ENCODE measurements around the gene AIG1.
"Not testable (repeated sequence)": the region's sequence is repeated elsewhere in the genome, so short reads cannot be mapped to it uniquely, and the experiment has no call there.

Gene AIG1

DNA sequence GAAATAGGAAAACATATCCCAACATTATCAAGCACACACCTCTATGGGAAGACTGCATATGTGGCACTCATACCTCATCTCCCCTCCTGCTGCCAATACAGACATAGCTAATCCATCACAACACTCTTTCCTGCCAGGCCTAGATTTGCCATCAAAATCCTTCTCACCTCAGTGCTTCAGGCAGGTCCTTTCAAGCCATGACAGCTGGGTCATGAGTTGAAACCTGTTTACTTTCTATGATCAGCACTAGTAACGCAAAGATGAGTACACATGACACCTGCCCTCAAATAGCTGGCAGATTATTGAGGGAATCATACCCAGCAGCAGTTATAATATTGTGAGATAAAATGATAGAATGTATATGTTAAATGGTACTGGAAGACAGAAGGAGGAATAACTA lies 183.1 kb downstream of the AIG1 start:
- DNase-seq, result no peak

DNA sequence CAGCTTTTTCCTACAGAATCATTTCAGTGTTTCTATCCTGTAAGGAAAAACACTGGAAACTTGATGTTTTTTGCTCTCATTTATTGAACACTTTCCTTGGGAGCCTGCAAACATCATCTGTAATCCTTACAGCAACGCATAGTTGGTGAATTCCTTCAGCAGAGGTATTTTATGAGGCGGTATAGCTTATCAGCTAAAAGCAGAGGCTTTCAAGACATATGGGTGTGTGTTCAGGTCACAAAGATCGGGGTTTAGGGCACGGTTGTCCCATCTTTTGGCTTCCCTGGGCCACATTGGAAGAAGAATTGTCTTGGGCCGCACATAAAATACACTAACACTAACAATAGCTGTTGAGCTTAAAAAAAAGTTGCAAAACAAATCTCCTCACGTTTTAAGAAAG lies 185.0 kb downstream of the AIG1 start:
- no peak for DNase-seq

DNA sequence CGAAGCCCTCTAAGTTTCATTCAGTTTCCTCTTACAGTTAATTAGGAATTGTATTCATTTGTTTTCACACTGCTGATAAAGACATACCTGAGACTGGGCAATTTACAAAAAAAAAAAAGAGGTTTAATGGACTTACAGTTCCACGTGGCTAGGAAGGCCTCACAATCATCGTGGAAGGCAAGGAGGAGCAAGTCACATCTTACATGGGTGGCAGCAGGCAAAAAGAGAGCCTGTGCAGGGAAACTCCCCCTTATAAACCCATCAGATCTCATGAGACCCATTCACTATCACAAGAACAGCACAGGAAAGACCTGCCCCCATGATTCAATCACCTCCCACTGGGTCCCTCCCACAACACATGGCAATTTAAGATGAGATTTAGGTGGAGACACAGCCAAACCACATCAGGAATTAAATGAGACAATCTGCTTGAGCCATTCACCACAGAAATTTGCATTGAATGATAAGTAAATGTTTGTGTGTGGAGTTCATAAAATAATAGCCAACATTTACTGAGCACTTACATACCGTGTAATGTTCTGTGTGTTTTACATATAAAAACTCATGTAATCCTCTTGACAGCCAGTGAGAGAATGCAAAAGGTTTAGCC lies 185.6 kb downstream of the AIG1 start:
- not testable (repeated sequence) for DNase-seq

DNA sequence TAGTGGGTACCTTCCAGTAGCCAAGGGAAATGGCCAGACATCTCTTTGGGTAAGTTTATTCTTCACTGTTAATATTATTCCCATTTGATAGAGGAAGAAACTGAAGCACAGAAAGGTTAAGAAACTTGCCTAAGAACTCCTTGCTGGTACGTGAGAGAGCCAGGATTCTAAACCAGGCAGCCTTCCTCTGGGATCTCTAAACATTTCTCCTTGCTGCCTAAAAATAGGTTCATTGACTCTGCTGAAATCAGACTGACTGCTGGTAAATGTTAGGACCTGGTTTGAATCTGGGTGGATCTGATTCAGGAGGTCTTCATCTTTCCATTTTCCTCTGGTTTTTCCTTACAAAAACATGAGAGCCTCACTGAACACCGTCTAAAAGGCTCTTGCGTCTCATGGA lies 186.9 kb downstream of the AIG1 start:
- no peak for DNase-seq

DNA sequence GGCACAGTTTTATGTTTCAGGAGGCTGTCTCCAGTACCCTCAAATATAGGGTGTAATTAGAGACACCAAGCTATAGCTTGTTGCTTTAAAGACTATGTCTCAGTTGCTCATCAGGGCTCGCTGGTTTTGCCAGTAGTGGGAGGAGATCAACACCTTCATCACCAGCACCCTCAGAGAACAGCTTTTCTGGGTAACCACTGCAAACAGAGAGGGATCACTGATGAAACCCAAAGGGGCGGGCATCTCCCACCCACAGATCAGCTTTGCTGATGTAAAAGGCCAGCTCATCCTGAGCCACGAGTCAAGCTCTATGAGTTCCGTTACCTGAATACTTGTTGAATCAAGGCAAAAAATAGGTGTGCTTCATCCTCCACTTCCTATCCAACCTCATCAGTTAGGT lies 187.7 kb downstream of the AIG1 start:
- DNase-seq, result no peak

DNA sequence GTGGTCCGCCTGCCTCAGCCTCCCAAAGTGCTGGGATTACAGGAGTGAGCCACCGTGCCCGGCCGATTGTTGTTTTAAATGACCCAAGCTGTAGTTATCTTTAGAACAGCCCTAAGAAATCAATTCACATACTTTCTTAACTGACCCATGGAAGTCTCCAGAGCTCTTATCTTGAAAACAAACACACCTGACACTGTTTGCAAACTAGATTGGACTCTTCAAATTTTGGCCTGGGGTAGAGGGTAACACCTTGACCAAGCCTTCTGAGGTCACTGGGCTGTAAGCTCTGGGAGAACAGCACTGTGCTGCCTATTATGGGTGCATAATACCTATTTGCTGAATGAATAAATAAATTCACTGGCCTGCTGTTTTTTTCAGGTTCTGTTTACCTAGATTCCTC lies 190.6 kb downstream of the AIG1 start:
- DNase-seq, result no peak

DNA sequence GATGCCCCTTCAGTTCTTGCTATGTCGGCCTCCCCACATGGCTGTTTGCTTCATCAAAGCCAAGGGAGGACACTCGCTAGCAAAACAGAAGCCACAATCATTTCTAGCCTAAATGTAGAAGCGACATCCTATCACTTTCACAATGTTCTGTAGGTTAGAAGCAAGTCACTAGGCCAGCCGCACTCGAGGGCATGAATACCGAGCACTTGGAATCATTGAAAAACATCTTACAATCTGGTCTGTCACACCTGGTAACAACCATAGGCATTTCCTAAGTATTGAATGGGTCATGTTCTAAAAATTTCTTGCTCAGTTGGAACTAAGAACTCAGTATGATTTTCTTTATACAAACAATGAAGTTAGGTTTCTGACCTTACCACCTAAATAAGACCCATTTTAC lies 192.3 kb downstream of the AIG1 start:
- DNase-seq, result no peak

DNA sequence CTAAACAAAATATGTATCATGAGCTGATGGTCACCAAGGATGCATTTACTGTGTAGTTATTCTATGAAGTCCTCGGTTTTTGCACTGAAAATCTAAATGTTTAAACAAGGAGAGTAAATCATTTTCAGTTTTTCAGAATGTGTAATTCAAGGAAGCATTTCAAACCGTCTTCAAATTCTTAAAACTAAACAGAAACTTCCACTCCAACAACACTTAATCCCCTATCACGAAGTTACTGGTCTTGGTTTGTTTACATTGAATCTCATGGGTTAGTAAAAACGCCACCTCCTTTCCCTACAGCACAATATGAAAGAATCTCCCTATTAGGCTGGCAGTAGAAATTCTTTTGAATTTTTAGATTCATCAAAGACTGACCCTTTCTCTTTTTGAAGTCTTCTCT lies 192.9 kb downstream of the AIG1 start:
- no peak for DNase-seq

DNA sequence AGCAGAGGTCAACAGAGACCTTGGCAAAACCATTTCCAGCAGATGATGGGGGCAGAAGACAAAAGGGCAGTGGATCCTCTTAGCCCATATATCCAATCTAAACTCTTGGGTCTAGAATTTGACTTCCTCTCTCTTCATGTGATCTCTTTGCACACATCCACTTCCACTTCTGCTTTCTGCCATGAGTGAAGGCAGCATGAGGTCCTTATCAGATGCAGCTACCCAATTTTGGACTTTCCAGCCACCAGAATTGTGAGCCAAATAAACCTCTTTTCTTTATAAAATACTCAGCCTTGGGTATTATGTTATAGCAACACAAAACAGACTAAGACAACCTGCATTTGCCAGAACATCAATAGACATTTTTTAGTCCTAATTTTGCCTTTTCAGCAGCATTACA lies 198.3 kb downstream of the AIG1 start:
- no peak for DNase-seq

DNA sequence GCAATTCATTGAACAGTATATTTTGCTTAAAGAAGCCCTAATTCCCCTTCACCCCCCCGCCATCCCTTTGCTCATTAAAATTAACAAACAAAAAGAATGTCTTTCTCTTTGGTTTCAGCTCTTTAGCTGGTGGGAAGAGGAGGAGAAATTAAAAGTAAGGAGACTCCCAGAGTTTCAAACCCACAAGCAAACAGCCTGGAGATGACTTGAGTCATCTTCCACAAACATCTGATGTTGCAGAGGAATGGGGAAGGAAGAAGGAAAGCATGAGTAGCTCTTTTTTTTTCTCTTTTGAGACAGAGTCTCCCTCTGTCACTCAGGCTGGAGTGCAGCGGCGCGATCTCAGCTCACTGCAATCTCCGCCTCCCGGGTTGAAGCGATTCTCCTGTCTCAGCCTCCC lies 200.2 kb downstream of the AIG1 start:
- DNase-seq, result no peak

DNA sequence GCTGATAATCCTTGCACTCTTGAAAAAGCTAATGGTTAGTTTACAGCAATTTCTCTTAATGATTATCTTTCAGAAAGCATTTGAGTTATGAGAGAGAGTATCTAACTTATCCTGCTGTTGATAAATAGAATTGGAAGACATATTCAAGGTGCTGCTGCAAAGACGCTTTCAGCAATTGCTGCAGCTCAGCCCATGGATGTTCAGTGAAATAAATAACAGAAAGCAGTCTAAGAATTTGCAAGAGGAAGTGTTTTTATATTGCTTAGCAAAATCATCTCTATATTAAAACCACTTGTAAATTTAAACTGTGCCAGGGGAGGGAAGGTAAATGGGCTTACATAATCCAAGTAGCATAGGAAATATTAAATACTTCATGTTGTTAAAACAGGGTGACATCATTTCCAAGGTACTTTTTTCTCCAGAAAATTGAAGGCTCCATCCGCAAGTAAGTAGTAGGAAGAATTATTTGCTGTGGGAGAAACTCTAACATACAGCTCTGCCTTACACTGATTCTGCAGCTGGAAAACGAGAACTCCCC lies 201.3 kb downstream of the AIG1 start:
- no peak for DNase-seq

DNA sequence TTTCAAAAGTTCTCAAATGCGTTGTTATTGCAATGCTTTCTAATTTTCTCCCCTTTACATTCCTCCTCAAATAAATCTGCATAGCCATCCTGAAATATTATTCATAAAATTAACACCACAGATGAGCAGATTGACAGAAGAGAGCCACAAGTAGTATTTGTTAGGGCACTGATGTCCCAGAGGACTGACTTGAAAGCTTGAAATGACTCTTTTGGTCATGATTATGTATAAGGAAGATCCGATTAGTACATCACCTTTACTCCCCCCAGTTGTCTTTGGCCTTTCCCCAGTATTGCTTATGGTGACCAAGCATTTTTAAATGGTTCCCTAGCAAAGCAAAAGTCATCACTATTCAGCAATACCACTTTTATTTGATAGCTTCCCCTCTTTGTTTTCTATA lies 202.2 kb downstream of the AIG1 start:
- DNase-seq, result no peak

DNA sequence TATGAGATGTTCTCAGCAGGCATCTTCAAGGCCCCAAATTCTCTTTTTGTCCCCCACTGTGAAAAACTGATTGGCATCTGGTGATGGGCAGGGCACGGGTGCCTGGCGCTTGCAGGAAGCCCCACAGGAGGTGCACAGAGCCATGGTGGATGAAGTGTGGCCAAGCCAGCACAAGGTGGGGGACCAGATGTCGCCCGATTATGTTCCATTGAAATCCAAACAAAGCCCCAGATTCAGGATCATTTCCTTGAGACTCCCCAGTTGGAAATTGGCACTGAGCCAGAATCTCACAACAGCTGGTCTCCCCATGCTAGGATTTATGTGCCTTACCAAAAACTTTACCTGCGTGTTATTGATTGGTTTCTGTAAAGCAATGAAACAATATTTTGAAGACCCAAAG lies 203.7 kb downstream of the AIG1 start:
- no peak for DNase-seq

DNA sequence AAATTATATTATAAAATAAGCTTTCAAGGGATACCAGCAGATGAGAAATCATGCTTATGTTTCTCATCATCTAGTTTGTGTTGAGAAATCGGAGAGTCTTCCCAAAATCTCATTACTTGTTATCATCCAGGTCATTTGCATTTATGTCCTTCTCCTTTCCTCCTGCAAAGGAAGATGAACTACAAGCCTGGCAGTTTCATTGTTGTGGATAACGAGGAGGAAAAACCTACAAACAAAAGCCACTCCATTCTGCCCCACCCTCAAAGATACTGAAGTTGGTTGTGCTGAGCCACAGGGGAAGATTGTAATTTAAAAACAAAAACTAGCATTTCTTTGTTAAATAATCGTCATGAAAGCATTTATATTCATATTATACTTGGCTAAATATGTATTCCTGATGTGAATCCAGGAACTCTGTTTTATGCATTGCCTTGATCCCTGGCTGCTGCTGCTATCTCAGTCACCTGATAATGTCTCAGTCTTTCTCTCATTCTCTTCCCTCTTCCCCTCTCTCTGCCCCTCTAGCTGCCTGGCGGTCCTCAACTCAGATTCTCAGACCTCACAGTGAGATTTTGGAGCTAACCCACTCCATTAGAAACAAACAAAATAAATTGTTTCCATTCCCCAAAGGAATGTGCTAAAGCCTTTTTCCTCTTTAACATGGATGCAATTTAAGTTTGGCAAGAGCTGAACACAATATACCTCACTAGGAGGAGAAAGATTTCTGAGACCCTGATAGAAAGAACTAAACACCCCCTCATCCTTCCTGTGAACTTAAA lies 204.5 kb downstream of the AIG1 start:
- DNase-seq, result no peak

DNA sequence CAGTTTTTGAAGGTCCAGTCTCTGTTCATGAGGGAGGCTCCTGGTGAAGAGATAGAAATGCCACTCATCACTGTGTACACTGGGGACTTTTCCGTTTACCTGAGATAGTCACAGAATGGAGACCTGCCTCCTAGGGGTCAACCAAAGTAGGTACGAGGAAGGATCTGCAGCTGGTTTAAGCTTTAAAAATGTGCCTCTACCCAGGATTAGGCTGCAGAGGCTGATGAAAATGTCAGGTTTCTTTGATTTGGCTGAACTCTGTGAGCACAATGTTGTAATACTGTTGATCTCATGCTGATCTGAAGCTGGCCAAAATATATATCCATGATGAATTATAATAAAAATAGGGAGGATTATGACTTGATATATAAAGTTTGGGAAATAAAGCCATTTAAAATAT lies 207.1 kb downstream of the AIG1 start:
- DNase-seq, result no peak

DNA sequence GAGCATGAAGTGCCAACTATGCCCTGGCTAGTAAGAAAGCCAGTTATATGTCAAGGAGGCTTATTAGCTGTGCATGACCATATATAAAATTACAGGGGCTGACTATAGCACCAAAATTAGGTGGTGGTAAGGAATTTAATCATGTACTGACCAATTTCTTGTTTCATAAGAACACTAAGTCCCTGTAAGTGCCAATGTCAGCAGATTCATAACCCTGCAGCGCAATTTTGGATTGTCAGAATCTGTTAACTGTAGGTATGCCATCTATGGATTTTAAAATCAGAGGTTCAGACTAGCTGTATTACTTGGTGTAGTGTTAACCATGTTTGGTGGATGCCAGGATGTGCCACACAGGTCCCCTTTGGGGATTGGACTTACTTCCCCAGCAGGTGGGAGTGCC lies 207.8 kb downstream of the AIG1 start:
- DNase-seq, result no peak

DNA sequence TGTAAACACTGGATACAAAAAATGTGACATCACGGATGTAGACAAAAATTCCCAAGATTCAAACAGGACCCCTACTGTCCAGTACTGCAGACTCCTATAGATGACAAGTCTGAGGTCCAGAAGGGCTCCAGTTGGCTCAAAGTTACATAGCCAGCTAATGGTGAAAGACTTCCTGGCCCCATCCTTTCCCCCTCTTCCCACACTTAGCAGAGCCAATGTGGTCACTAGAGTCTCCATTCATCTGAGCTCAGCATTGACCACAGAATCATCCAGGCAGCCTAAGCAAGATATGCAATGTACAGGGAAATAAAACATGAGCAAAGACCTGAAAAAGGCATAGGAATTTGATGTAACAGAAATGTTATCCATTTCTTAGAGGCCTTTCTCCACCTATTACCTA lies 209.3 kb downstream of the AIG1 start:
- DNase-seq, result no peak

DNA sequence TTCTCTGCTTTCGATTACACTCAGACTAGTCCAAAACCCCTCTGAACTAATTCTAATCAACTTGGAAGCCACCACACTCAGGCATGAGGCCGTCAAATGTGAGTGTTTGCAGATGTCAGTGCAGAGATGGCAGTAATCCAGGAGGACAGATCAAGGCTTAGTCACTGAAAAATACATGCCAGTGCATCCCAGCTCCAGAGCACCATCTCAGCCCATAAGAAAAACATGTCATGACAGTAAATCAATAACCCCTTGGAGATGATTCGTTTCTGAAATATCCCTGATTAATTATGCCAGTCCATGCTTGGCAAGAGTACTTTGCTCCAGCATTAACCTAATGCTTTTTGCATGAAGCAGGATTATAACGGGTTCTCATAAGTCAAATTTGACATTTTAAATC lies 210.3 kb downstream of the AIG1 start:
- DNase-seq, result no peak

DNA sequence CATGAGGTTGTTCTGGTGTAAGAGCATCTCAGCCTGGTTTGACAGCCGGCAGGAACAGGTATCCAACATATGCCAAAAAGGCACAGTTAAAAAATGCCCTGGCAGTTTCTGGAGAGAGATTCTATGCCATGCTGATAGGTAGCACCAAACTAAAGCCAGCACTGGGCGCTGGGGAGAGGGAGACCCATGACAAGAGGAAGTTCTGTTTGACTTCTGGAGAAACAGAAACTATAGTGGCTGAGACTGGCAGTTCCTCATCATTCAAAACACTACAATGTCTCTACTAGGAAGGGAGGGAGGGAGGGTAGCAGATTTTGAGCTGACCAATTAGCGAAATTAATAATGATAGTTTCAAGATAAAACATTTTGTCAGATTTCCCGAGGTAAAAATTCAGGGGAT lies 215.7 kb downstream of the AIG1 start:
- DNase-seq, result no peak

DNA sequence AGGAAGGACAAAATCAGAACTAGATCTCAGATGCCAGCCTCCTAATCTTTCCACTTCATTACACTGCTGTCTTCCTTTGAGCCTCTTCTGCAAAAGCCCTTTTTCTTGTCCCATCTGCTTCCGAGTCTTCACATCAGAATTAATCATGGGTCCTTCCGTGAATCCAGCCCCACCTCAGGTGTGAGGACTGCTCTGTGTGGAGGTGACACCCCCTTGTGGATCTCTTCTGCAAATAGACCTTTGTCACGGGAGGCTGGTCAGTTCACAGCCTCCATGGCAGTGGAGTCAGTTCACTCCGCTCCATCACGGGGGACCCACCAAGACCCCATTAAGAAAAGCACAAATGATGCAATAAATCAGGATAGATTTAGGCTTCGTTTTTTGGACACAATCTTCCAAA lies 218.7 kb downstream of the AIG1 start:
- no peak for DNase-seq

DNA sequence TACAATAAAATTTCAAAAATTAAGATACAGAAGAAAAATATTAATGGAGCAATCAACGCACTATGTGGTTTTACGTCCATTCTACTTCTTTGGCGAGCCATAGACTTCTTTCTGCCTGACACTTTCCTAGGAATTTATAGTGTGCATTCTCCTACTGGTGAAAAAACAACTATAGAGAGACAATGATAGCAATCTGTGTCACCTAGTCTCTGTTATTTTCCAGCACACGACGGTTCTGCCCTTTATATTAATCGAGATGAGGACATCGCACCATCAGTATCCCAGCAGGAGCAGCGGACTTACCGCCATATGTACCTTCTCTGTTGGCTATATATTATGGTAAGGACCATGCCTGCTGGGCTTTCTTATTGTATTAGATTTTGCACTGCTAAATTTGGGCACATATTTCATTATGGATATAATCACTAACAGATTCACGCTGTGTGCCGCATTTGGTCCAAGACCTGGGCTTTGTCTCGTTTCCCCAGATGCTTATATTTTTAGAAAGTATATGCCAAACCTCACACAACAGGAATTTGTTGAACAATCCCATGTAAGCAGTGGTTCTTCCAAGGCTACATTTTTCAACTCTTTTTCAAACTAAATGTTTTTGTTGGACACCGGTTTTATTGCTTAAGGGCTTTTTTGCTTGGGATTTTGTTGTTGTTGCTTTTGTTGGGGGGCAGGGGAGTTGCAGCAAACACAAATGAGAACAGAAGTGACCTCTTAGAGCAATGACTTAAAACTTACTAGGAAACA lies 223.4 kb downstream of the AIG1 start:
- no peak for DNase-seq

DNA sequence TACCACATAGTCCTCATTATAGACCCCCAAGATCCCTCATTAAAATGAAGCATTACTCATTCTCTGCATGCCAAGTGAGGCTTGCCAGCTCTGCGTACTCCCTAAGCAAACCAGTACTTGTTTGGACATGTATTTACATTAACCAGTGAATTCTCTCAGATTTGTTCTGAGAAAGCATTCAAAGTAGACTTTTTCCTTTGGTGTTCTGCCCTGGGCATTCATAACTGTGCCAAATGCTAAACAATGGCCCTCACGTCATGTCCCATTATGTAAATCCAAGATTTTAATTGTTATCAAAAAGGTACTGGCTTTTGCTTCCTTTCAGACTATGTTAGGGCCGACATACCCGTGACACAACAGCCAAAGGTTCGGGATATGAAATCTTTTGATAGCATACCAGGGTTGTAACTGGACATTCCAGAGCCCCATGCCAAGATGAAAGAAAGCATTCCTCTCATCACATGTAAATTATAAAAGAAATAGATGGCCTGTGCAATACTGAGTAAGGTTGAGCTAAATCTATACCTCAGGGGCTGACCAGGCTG lies 225.6 kb downstream of the AIG1 start:
- DNase-seq, result no peak

DNA sequence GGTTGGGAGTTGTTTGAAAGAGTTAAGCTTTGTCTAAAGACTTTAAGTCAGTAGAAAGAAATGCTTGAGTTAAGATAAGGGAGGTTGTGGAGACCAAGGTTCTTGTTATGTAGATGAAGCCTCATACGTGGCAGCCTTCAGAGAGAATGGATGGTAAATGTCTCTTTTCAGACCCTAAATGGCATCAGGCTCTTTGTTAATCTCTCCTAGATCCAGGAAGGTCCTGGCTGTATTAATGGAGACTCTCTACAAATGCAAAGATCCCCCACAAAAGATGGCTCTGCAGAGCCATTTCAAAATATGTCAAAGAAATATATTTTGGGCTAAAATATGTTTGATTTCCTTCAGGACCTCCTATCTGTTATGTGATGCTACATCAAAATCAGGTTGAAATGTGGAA lies 228.2 kb downstream of the AIG1 start:
- no peak for DNase-seq

DNA sequence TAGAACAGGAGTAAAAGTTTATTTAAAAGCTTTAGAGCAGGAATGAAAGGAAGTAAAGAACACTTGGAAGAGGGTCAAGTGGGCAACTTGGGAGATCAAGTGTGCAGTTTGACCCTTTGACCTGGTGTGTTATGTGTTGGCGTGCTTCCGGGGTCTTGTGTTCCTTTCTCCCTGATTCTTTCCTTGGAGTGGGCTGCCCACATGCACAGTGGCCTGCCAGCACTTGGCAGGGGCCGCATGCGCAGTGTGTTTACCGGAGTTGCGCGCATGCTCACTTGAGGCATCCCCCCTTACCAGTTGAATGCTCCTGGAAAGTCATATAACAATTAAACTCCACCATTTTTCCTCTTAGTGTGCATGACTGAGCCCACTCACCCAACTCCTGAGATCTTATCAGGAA lies 229.5 kb downstream of the AIG1 start:
- no peak for DNase-seq
